IMR-90 (cell line): Measurements from ENCODE around the gene ARL6IP6. TPM values are rescaled to one million over a fixed set of nuclear protein-coding genes. Genes with fewer than 3 reads are reported as not detected.
"Not testable (repeated sequence)": the region's sequence is repeated elsewhere in the genome, so short reads cannot be mapped to it uniquely, and the experiment has no call there.

Experiments used
- ATAC-seq: fragments of 200-7000 bp; cut with Tn5 transposase; 2 replicates; pipeline ENCODE4 v1.9.1; 2020; ENCODE audit warnings: low read depth, mild to moderate bottlenecking, moderate library complexity
- BruUV-seq: library from RNA; stranded (reverse); fragments of 400-500 nt; replicated peaks from 2 replicates; lab custom pipeline; 2021; lab: Mats Ljungman, UMichigan
- CTCF ChIA-PET: fragments of 300-600 bp; formaldehyde crosslinking; extraction: SDS; loops from one replicate; lab custom pipeline; 2021; ENCODE audit warnings: antibody characterized with exemption; lab: Yijun Ruan, JAX
- POLR2A ChIA-PET: fragments of 300-600 bp; sonication (Branson Sonifier 250); formaldehyde crosslinking; loops from one replicate; lab custom pipeline; 2022; ENCODE audit warnings: antibody characterized with exemption; ENCODE audit not compliant: unreplicated experiment; lab: Charles Lee
- DNase-seq: peaks from one replicate; pipeline ENCODE4 v3.0.0; 2013
- H2AFZ ChIP-seq: replicated peaks from 2 replicates; pipeline ENCODE3; 2013; ENCODE audit warnings: low read length, mild to moderate bottlenecking; ENCODE audit not compliant: poor library complexity
- H2AK5ac ChIP-seq: 2 replicates; pipeline ENCODE4 v1.6.1; 2013; ENCODE audit warnings: low read depth, low read length, inconsistent platforms
- H2AK9ac ChIP-seq: replicated peaks from 2 replicates; pipeline ENCODE3; 2013; ENCODE audit warnings: mild to moderate bottlenecking, low read depth, low read length, moderate library complexity; ENCODE audit not compliant: poor library complexity
- H2BK120ac ChIP-seq: 2 replicates; pipeline ENCODE4 v1.6.1; 2013; ENCODE audit warnings: low read depth, low read length, inconsistent platforms
- H2BK15ac ChIP-seq: 3 replicates; pipeline ENCODE4 v1.6.1; 2013; ENCODE audit warnings: low read depth, low read length, inconsistent platforms
- H2BK20ac ChIP-seq: 2 replicates; pipeline ENCODE4 v1.6.1; 2013; ENCODE audit warnings: low read depth, mild to moderate bottlenecking, inconsistent platforms, low read length, moderate library complexity
- H2BK5ac ChIP-seq: 2 replicates; pipeline ENCODE4 v1.6.1; 2013; ENCODE audit warnings: mild to moderate bottlenecking, low read depth, low read length, inconsistent platforms; ENCODE audit not compliant: poor library complexity, severe bottlenecking
- H3K14ac ChIP-seq: replicated peaks from 2 replicates; pipeline ENCODE4 v1.6.1; 2013; ENCODE audit warnings: low read depth, low read length, inconsistent platforms
- H3K18ac ChIP-seq: 2 replicates; pipeline ENCODE4 v1.6.1; 2013; ENCODE audit warnings: low read depth, low read length, control low read depth
- H3K23ac ChIP-seq: 2 replicates; pipeline ENCODE4 v1.6.1; 2013; ENCODE audit warnings: low read depth, low read length, inconsistent platforms
- H3K27ac ChIP-seq: 2 replicates; pipeline ENCODE4 v1.5.1; 2013; ENCODE audit warnings: mild to moderate bottlenecking, control low read depth, low read length; ENCODE audit not compliant: insufficient read depth
- H3K27me3 ChIP-seq: 2 replicates; pipeline ENCODE4 v1.6.1; 2013; ENCODE audit warnings: low read length; ENCODE audit not compliant: control insufficient read depth, insufficient read depth
- H3K36me3 ChIP-seq: 2 replicates; pipeline ENCODE4 v1.6.1; 2013; ENCODE audit warnings: low read length, mixed read lengths; ENCODE audit not compliant: control insufficient read depth, insufficient read depth
- H3K4ac ChIP-seq: 2 replicates; pipeline ENCODE4 v1.6.1; 2013; ENCODE audit warnings: low read depth, low read length, inconsistent platforms
- H3K4me1 ChIP-seq: 2 replicates; pipeline ENCODE4 v1.6.1; 2013; ENCODE audit warnings: low read length, mixed read lengths; ENCODE audit not compliant: control insufficient read depth, insufficient read depth
- H3K4me2 ChIP-seq: 2 replicates; pipeline ENCODE4 v1.6.1; 2013; ENCODE audit warnings: low read depth, mild to moderate bottlenecking, control low read depth, low read length, moderate library complexity
- H3K4me3 ChIP-seq: 2 replicates; pipeline ENCODE4 v1.5.1; 2013; ENCODE audit warnings: low read depth, mild to moderate bottlenecking, control low read depth, low read length, moderate library complexity; ENCODE audit not compliant: insufficient read depth
- H3K56ac ChIP-seq: 2 replicates; pipeline ENCODE4 v1.6.1; 2013; ENCODE audit warnings: low read length, inconsistent platforms; ENCODE audit not compliant: insufficient read depth; ENCODE audit errors: extremely low read depth
- H3K79me1 ChIP-seq, 2 experiments: 2 replicates each; pipeline ENCODE4 v1.6.1; 2013; ENCODE audit warnings: low read length in 2 of 2, inconsistent platforms in 1 of 2, low read depth in 1 of 2
- H3K9ac ChIP-seq: 2 replicates; pipeline ENCODE4 v1.6.1; 2013; ENCODE audit warnings: low read depth, low read length, control low read depth
- H3K9me1 ChIP-seq: 2 replicates; pipeline ENCODE4 v1.6.1; 2013; ENCODE audit warnings: low read length, inconsistent platforms; ENCODE audit not compliant: insufficient read depth
- H3K9me3 ChIP-seq: 2 replicates; pipeline ENCODE4 v1.6.1; 2013; ENCODE audit warnings: low read length; ENCODE audit not compliant: control insufficient read depth, insufficient read depth
- H4K20me1 ChIP-seq: 2 replicates; pipeline ENCODE4 v1.6.1; 2013; ENCODE audit warnings: low read length, inconsistent platforms; ENCODE audit not compliant: insufficient read depth
- H4K5ac ChIP-seq: 2 replicates; pipeline ENCODE4 v1.6.1; 2013; ENCODE audit warnings: mild to moderate bottlenecking, low read depth, low read length, control low read depth
- H4K8ac ChIP-seq, 2 experiments: 2 replicates each; pipeline ENCODE4 v1.6.1; 2013; ENCODE audit warnings: low read depth in 2 of 2, low read length in 2 of 2, control low read depth in 1 of 2, inconsistent platforms in 1 of 2
- H4K91ac ChIP-seq: 2 replicates; pipeline ENCODE4 v1.6.1; 2013; ENCODE audit warnings: low read depth, low read length, inconsistent platforms; ENCODE audit not compliant: insufficient read depth
- CEBPB ChIP-seq: IDR thresholded peaks from 2 replicates; pipeline ENCODE4 v1.6.1; 2012; ENCODE audit warnings: low read depth, low read length, improper control_type of control experiment
- RCOR1 ChIP-seq: IDR thresholded peaks from 2 replicates; pipeline ENCODE4 v1.6.1; 2012; ENCODE audit warnings: mild to moderate bottlenecking, low read length, improper control_type of control experiment; ENCODE audit not compliant: insufficient replicate concordance
- WGBS, 2 experiments: methylation state at CpG; one replicate each; pipeline versions ENCODE4 v1.1.5 to v1.1.7; 2013; ENCODE audit warnings: missing lambda C conversion rate in 2 of 2; ENCODE audit not compliant: insufficient read length in 1 of 2; ENCODE audit errors: extremely low coverage in 2 of 2; 5-methylcytosine and 5-hydroxymethylcytosine counted together
- dilution Hi-C: fragments of 300-500 bp; cut with HindIII; formaldehyde crosslinking; loops from one replicate; pipeline ENCODE4 v1.14.3; 2018; ENCODE audit warnings: low sequenced_read_pairs; ENCODE audit not compliant: unreplicated experiment
- in situ Hi-C: fragments of 300-500 bp; cut with MboI; formaldehyde crosslinking; loops from 3 replicates; pipeline ENCODE4 v1.14.3; 2019; ENCODE audit warnings: low sequenced_read_pairs, inconsistent platforms, mixed read lengths
- intact Hi-C: fragments of 100-400 bp; cut with micrococcal nuclease; formaldehyde crosslinking; loops from 2 replicates; pipeline ENCODE4 v1.10.0; 2022
- polyA plus RNA-seq, 3 experiments: library from polyadenylated mRNA; depleted of rRNA; stranded (reverse); fragments of >200 nt; gene quantifications; 2 replicates each; pipeline ENCODE4 v1.2.3, GENCODE V29; 2012; ENCODE audit warnings: low replicate concordance in 1 of 3
- total RNA-seq: library from RNA; depleted of rRNA; stranded (reverse); fragments of >200 nt; gene quantifications from 2 replicates; pipeline ENCODE4 v1.2.3, GENCODE V29; 2012
- TF ChIP-seq, protein P1 (sequence below): conservative IDR thresholded peaks from 2 replicates; pipeline ENCODE4 v1.5.1; 2012; ENCODE audit warnings: mild to moderate bottlenecking, low read depth, low read length, improper control_type of control experiment
- TF ChIP-seq, protein P2 (sequence below): fragments of 150-350 bp; IDR thresholded peaks from 2 replicates; pipeline ENCODE4 v1.6.1; 2016; ENCODE audit warnings: low read depth, mild to moderate bottlenecking, low read length, moderate library complexity, borderline replicate concordance

ARL6IP6 gene
- total and polyA plus RNA-seq, 2 of the 4 experiments (the other 2 are of a cell fraction) = 4.1 to 14.7 TPM

GRCh38 chr2:152738438-152738837, 20.0 kb downstream of the ARL6IP6 start:
- H3K27me3 ChIP-seq = no peaks in the 10 kb centered on the region
- BruUV-seq = no TSS peak
- no peak overlapping the region for H3K56ac ChIP-seq
- H2BK120ac ChIP-seq = no peak overlapping the region
- CTCF ChIA-PET = interaction anchor here (0.6 kb wide), 2 partner anchors 31 to 132 kb away, joined by 4 to 9 read pairs; no protein-coding TSS in a partner anchor
- no peak overlapping the region for H2BK5ac ChIP-seq
- TF ChIP-seq RCOR1 = no peak
- TF ChIP-seq, protein P1, sequence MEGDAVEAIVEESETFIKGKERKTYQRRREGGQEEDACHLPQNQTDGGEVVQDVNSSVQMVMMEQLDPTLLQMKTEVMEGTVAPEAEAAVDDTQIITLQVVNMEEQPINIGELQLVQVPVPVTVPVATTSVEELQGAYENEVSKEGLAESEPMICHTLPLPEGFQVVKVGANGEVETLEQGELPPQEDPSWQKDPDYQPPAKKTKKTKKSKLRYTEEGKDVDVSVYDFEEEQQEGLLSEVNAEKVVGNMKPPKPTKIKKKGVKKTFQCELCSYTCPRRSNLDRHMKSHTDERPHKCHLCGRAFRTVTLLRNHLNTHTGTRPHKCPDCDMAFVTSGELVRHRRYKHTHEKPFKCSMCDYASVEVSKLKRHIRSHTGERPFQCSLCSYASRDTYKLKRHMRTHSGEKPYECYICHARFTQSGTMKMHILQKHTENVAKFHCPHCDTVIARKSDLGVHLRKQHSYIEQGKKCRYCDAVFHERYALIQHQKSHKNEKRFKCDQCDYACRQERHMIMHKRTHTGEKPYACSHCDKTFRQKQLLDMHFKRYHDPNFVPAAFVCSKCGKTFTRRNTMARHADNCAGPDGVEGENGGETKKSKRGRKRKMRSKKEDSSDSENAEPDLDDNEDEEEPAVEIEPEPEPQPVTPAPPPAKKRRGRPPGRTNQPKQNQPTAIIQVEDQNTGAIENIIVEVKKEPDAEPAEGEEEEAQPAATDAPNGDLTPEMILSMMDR = no peak
- TF ChIP-seq, protein P2, sequence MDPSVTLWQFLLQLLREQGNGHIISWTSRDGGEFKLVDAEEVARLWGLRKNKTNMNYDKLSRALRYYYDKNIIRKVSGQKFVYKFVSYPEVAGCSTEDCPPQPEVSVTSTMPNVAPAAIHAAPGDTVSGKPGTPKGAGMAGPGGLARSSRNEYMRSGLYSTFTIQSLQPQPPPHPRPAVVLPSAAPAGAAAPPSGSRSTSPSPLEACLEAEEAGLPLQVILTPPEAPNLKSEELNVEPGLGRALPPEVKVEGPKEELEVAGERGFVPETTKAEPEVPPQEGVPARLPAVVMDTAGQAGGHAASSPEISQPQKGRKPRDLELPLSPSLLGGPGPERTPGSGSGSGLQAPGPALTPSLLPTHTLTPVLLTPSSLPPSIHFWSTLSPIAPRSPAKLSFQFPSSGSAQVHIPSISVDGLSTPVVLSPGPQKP = no peak
- no peak for TF ChIP-seq CEBPB
- no peaks in the 10 kb centered on the region for H3K9me1 ChIP-seq
- no peaks in the 10 kb centered on the region for H3K79me1 ChIP-seq
- H3K36me3 ChIP-seq = peaks cover 11% of the 10 kb centered on the region
- no peak overlapping the region for H3K4me3 ChIP-seq
- no peak overlapping the region for H2AK5ac ChIP-seq
- POLR2A ChIA-PET = no interaction called here
- ATAC-seq (no peak), DNase-seq (no peak)
- in situ Hi-C loops = loop anchor here (25.0 kb wide), 1 partner anchor 774 kb away; no protein-coding TSS in a partner anchor
- no peak overlapping the region for H2BK20ac ChIP-seq
- no peak overlapping the region for H4K8ac ChIP-seq
- no peak overlapping the region for H3K27ac ChIP-seq
- H2AFZ ChIP-seq = no peak overlapping the region
- no peak overlapping the region for H3K23ac ChIP-seq
- H4K20me1 ChIP-seq = no peaks in the 10 kb centered on the region
- H3K4me2 ChIP-seq = no peak overlapping the region
- no peak overlapping the region for H3K18ac ChIP-seq
- H3K4ac ChIP-seq = no peak overlapping the region
- WGBS, 2 experiments = 100% methylated on average over 2 of the region's 2 CpGs; no CpG with 5 or more reads in 1 of the 2 experiments
- no peak overlapping the region for H4K5ac ChIP-seq
- H3K9ac ChIP-seq = no peak overlapping the region
- H3K4me1 ChIP-seq = no peaks in the 10 kb centered on the region
- H2BK15ac ChIP-seq = no peak overlapping the region
- no peak overlapping the region for H4K91ac ChIP-seq
- intact Hi-C loops = no loop called here
- H3K9me3 ChIP-seq = no peaks in the 10 kb centered on the region
- dilution Hi-C loops = no loop called here
- H2AK9ac ChIP-seq = no peak overlapping the region
- H3K14ac ChIP-seq = no peak overlapping the region

- H3K9me1 ChIP-seq, DNase-seq, H3K4me1 ChIP-seq, H2AK9ac ChIP-seq, H2BK5ac ChIP-seq, H2BK20ac ChIP-seq, H4K8ac ChIP-seq, H3K23ac ChIP-seq, H3K4me2 ChIP-seq, H3K18ac ChIP-seq, H3K9me3 ChIP-seq, dilution Hi-C loops, H3K4ac ChIP-seq, H4K20me1 ChIP-seq, H2AFZ ChIP-seq, H3K4me3 ChIP-seq, H3K27ac ChIP-seq, POLR2A ChIA-PET, BruUV-seq, H4K5ac ChIP-seq, H2BK120ac ChIP-seq, H3K9ac ChIP-seq, H3K14ac ChIP-seq, H3K56ac ChIP-seq, H3K27me3 ChIP-seq, H4K91ac ChIP-seq, H2BK15ac ChIP-seq, H3K79me1 ChIP-seq, H2AK5ac ChIP-seq, ATAC-seq: not testable (repeated sequence)
- no CpG with 5 or more reads among the region's 1 CpG for WGBS, 2 experiments
- CTCF ChIA-PET = interaction anchor here (1.5 kb wide), 1 partner anchor 10 kb away, joined by 5 read pairs; no protein-coding TSS in a partner anchor
- intact Hi-C loops (loop anchor here (1.0 to 5.0 kb wide), 3 partner anchors 548 to 780 kb away; partner anchors contain the start of gene RPRM), in situ Hi-C loops (loop anchor here (25.0 kb wide), 1 partner anchor 773 kb away; no protein-coding TSS in a partner anchor)
- peaks cover 11% of the 10 kb centered on the region for H3K36me3 ChIP-seq
Measured at GRCh38 chr2:152739705-152740104, 21.3 kb downstream of the ARL6IP6 start.
